ENCODE data around the gene CACNB2. TPM values are rescaled to one million over a fixed set of nuclear protein-coding genes. Genes with fewer than 3 reads are reported as not detected.

CACNB2 gene
- total and polyA plus RNA-seq, 2 experiments from 2014 or later: 4.6 to 5.3 TPM

GRCh38 chr10:18144396-18144795, 4.2 kb downstream of the CACNB2 start:
- Histone ChIP-seq H4K20me1 (ENCODE audit: insufficient read depth, poor library complexity, severe bottlenecking) (no peaks in the 10 kb centered on the region), H3K9me3 (ENCODE audit: low read depth) (no peaks in the 10 kb centered on the region), H3K36me3 (replicated peaks; ENCODE audit: insufficient read depth, low read depth) (no peaks in the 10 kb centered on the region), H3K4me1 (ENCODE audit: insufficient read depth) (no peaks in the 10 kb centered on the region), H3K4me3 (no peak overlapping the region), H2AFZ (no peak overlapping the region), H3K9me2 (replicated peaks; ENCODE audit: insufficient read depth) (no peaks in the 10 kb centered on the region), H3K4me2 (no peak overlapping the region), H3K79me2 (no peaks in the 10 kb centered on the region), H3K27me3 (peaks cover 21% of the 10 kb centered on the region), H3K27ac (no peak overlapping the region)
- TF ChIP-seq EZH2 (IDR thresholded peaks at IDR 0.05; ENCODE audit: borderline replicate concordance): no peak
- no peak for TF ChIP-seq EZH2phosphoT487 (IDR thresholded peaks at IDR 0.05; ENCODE audit: low read depth, severe bottlenecking, unreplicated experiment)
- no peak for TF ChIP-seq CTCF (IDR thresholded peaks at IDR 0.05; ENCODE audit: poor library complexity)
- WGBS (ENCODE audit: low lambda C conversion rate, missing lambda C conversion rate): 95% methylated on average over 1 of the region's 1 CpG
- DNase-seq (ENCODE audit: low spot score): no peak

GRCh38 chr10:18144928-18145327, 4.7 kb downstream of the CACNB2 start:
- Histone ChIP-seq H3K4me1 (ENCODE audit: insufficient read depth) (no peaks in the 10 kb centered on the region), H2AFZ (no peak overlapping the region), H3K27me3 (peaks cover 16% of the 10 kb centered on the region), H3K4me3 (no peak overlapping the region), H3K9me2 (replicated peaks; ENCODE audit: insufficient read depth) (no peaks in the 10 kb centered on the region), H3K27ac (no peak overlapping the region), H3K79me2 (no peaks in the 10 kb centered on the region), H3K36me3 (replicated peaks; ENCODE audit: insufficient read depth, low read depth) (no peaks in the 10 kb centered on the region), H3K9me3 (ENCODE audit: low read depth) (no peaks in the 10 kb centered on the region), H4K20me1 (ENCODE audit: insufficient read depth, poor library complexity, severe bottlenecking) (no peaks in the 10 kb centered on the region), H3K4me2 (no peak overlapping the region)
- no peak for DNase-seq (ENCODE audit: low spot score)
- WGBS (ENCODE audit: low lambda C conversion rate, missing lambda C conversion rate): 63% methylated on average over 6 of the region's 6 CpGs
- TF ChIP-seq CTCF (IDR thresholded peaks at IDR 0.05; ENCODE audit: poor library complexity) (no peak), EZH2 (IDR thresholded peaks at IDR 0.05; ENCODE audit: borderline replicate concordance) (no peak), EZH2phosphoT487 (IDR thresholded peaks at IDR 0.05; ENCODE audit: low read depth, severe bottlenecking, unreplicated experiment) (no peak)

GRCh38 chr10:18145652-18146051, 5.4 kb downstream of the CACNB2 start:
- H2AFZ ChIP-seq: no peak overlapping the region
- WGBS (ENCODE audit: low lambda C conversion rate, missing lambda C conversion rate): 74% methylated on average over 2 of the region's 2 CpGs
- H3K36me3 ChIP-seq (replicated peaks; ENCODE audit: insufficient read depth, low read depth): no peaks in the 10 kb centered on the region
- H4K20me1 ChIP-seq (ENCODE audit: insufficient read depth, poor library complexity, severe bottlenecking): no peaks in the 10 kb centered on the region
- no peaks in the 10 kb centered on the region for H3K9me2 ChIP-seq (replicated peaks; ENCODE audit: insufficient read depth)
- no peak overlapping the region for H3K27ac ChIP-seq
- no peaks in the 10 kb centered on the region for H3K79me2 ChIP-seq
- H3K4me2 ChIP-seq: no peak overlapping the region
- H3K4me1 ChIP-seq (ENCODE audit: insufficient read depth): no peaks in the 10 kb centered on the region
- no peak for DNase-seq (ENCODE audit: low spot score)
- H3K27me3 ChIP-seq: peaks cover 15% of the 10 kb centered on the region
- H3K9me3 ChIP-seq (ENCODE audit: low read depth): no peaks in the 10 kb centered on the region
- TF ChIP-seq EZH2 (IDR thresholded peaks at IDR 0.05; ENCODE audit: borderline replicate concordance) (no peak), EZH2phosphoT487 (IDR thresholded peaks at IDR 0.05; ENCODE audit: low read depth, severe bottlenecking, unreplicated experiment) (no peak)
- H3K4me3 ChIP-seq: no peak overlapping the region

- H3K27ac ChIP-seq: no peak overlapping the region
Measured at GRCh38 chr10:18149196-18149800, 9.1 kb downstream of the CACNB2 start.

More at GRCh38 chr10:18149196-18149800, 9.1 kb downstream of the CACNB2 start:
- H4K20me1 ChIP-seq (ENCODE audit: insufficient read depth, poor library complexity, severe bottlenecking): no peaks in the 10 kb centered on the region
- H3K4me3 ChIP-seq: no peak overlapping the region
- H3K4me2 ChIP-seq: no peak overlapping the region
- no peak for DNase-seq (ENCODE audit: low spot score)
- no peaks in the 10 kb centered on the region for H3K9me3 ChIP-seq (ENCODE audit: low read depth)
- 81% methylated on average over 6 of the region's 6 CpGs for WGBS (ENCODE audit: low lambda C conversion rate, missing lambda C conversion rate)
- H3K79me2 ChIP-seq: no peaks in the 10 kb centered on the region
- H2AFZ ChIP-seq: no peak overlapping the region
- H3K9me2 ChIP-seq (replicated peaks; ENCODE audit: insufficient read depth): no peaks in the 10 kb centered on the region
- H3K36me3 ChIP-seq (replicated peaks; ENCODE audit: insufficient read depth, low read depth): no peaks in the 10 kb centered on the region
- H3K27me3 ChIP-seq: no peaks in the 10 kb centered on the region
- no peaks in the 10 kb centered on the region for H3K4me1 ChIP-seq (ENCODE audit: insufficient read depth)
- TF ChIP-seq EZH2phosphoT487 (IDR thresholded peaks at IDR 0.05; ENCODE audit: low read depth, severe bottlenecking, unreplicated experiment): no peak
- no peak for TF ChIP-seq EZH2 (IDR thresholded peaks at IDR 0.05; ENCODE audit: borderline replicate concordance)
- TF ChIP-seq CTCF (IDR thresholded peaks at IDR 0.05; ENCODE audit: poor library complexity): no peak

Data from hepatocyte (in vitro differentiated cells).